HG03039 (cell line): ENCODE results near the gene PYCR2.

Source experiments
- ATAC-seq: cut with Tn5 transposase; IDR thresholded peaks from one replicate; pipeline ENCODE4 v1.9.1; 2021; ENCODE audit warnings: mild to moderate bottlenecking, moderate library complexity; ENCODE audit not compliant: unreplicated experiment

The PYCR2 gene

DNA sequence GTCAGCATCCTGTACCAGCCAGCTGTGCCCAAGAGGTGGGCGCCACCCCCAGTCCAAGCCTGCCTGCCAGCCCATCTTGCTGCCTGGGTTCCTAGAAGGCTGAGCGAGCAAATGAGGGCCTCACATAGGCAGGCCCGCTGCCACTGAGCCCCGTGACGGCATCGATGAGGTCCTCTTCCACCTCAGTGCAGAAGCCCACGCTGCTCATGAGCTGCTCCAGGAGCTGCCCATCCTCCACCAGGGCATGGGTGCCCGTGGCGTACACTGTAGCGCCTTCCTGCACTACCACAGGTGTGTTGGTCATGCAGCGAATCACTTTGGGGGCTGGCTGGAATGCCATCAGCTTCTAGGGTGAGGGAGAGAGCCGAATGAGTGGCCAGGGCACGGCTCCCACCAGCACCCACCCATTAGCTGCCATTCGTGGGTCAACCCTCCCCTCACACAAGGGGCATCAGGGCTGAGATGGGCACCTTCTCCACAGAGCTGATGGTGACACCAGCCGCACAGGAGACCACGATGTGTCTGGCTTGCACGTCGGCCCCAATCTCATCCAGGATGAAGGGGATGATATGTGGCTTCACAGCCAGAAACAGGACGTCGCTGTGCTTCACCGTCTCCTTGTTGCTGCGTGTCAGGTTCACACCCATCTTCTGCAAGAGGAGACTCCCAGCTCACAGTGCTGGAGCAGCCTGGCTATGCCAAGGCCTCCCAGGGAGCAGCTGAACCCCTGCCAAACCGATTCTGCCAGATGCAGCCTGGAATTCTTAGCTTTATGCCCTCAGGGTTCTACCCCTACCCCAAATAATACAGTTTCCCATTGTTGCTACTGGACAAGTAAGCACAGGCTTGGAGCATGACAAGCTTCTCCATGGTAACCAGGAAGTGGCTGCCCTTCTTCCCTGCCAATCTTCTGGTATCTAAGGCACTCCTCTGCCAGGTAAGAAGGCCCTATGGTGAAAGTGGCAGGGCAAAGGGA is 2.0 kb downstream of the PYCR2 start:
- ATAC-seq: no peak

DNA sequence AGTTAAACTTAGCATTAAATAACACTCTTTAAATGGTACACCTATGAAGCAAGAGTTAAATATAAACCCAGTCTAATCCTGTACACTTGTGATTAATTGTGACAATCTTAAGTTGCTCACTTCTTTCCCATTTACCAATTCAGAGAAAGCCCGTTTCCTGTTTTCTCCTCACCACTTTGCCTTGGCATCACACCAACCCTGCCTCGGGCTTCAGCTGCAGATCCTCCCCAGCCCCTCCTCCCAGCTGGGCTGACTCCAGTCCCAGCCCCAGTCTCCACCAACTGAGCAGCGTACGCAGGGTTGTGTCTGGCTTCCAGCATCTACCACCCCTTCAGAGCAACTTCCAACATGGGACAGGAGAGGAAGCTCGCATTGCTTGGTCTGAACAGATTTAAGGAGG is 4.1 kb downstream of the PYCR2 start:
- no peak for ATAC-seq

DNA sequence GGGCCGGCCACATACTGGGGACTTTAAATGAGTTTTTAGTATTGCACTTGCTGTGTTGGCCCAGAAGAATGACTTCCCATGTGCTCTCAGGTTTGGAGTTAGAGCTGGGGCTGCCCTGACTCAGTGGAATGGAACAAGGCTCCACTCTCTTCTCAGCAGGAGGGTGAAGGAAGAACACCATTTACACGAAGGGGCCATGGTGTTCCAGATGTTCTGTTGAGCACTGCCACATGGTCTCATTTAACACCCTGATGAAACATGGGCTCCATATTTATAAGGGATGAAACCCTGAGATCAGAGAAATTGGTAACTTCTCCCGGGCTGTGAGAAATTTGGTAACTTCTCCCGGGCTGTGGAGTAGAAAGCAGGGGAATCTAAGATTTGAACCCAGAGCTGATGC is 5.8 kb downstream of the PYCR2 start:
- ATAC-seq: no peak

DNA sequence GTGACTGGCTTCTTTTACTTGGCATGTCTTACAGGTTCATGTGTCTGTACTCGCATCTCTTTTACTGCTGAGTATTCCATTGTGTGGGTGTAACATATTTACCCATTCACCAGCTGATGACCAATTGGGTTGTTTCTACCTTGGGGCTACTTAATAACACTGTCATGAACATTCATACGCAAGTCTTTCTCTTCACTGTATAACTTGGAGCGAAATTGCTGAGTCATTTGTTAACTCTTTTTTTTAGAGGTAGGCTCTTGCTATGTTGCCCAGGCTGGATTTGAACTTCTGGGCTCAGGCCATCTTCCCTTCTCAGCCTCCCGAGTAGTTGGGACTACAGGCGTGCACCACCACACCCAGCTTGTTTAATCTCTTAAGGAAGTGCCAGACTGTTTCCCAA is 6.5 kb downstream of the PYCR2 start:
- no peak for ATAC-seq

DNA sequence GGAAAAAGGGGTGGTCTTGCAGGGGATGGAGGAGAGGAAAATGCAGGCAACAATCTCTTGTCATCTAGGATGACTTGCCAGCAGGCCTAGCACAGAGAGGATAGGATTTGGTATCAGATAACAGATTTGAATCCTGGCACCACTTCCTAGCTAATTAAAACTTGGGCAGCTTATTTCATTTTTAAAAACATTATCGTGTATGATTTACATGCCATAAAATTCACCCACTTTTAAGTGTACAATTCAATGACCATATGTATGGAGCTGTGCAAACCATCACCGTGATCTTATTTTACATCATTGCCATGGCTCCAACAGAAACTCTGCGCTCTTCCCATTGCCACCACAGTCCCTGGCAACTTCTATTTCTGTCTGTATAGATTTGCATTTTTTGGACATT is 6.9 kb downstream of the PYCR2 start:
- ATAC-seq: no peak

DNA sequence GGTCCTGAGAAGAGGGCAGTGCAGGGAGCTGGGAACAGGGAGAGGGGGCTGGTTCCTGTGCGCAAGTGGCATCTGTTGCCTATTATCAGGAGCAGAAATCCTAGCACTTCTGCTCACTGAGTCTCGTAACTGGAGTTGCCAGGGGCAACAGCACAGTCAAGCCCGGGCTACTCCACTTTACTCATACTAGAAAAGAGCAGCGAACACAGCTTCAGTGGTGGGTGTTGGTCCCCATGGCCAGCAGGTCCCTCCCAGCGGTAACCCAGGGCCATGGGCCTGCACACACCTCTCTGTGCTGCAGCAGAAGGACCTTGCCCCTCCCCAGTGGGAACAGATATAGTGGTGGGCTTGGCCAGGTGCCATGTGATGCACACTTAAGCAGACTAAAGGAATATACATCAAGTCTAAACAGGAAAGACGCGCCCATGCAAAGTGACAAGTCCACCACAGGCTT is 8.5 kb downstream of the PYCR2 start:
- no peak for ATAC-seq

DNA sequence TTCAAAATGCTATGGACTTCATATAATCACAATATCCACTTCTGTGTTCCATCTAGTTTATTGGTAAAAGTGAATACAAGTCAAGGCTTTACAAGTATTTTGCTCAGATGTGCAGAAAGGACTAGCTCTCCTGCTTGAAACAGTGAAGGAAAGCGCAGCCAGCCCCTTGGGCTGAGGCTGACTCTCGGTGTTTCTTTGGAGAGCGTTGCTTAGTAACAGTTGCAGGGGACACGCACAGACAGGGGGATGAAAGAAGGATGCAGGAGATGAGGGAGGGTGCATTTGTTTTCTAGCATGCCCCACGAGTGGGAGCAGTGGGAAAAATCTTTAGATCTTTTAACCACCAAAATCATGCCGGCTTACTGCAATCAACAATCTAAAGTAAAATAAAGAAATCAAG is 9.1 kb downstream of the PYCR2 start:
- no peak for ATAC-seq

DNA sequence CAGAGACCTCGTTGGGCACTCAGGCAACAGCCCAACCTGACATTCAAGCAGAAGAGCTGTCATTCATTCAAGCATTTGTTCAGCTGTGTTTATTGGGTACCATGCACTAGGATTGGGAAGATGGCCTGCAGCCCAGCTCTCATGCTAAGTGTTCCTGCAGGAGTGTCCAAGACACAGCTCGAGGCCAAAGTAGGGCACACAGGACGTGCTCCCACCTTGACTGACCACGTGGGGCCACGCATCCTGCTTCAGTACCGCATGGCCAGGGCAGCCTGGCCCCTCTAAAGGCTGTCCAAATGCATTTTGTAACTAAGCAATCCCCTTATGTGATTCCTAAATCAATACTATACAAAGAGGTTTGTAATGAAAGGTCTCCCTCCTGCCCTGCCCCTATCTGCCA is 9.7 kb downstream of the PYCR2 start:
- no peak for ATAC-seq

DNA sequence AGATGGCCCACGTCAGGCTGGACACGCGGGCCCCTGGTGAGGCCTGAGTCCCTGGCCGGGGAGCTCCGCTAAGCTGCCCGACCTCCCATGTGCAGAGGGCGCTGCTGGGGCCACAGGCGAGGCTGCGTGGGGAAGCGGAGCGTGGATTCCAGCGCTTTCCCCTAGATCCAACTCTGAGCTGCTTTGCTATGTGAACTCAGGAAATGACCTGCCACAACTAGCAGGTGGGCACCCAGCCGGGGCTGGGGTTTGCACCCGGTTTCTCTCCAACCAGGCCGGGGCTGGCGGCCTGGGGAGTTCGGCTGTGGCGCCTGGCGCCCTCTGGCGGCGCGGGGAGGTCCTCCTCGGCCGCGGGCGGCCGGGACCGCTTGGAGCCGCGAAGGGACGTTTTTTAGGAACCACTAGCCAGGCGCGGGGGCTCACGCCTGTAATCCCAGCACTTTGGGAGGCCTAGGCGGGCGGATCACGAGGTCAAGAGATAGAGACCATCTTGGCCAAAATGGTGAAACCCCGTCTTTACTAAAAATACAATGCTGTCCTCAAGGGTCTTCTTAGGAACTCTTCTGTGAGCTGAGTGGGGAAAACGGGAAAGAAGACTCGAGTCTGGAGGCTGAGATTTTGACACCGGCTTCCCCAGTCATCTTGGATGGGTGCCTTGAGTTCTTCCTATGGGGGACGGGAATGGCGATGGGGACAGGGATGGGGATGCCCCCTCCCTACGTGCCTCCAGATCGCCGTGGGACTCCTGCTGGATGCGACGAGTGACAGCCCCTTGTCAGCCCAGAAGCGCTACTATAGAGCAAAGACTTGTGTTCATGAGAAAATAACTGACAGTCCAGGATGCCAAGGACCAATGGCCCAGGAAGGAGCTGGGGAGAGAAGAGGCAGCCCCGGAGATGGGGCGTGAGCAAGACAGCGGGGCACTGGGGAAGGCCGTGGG is 12.6 kb downstream of the PYCR2 start:
- peak; percentile 55 for ATAC-seq

DNA sequence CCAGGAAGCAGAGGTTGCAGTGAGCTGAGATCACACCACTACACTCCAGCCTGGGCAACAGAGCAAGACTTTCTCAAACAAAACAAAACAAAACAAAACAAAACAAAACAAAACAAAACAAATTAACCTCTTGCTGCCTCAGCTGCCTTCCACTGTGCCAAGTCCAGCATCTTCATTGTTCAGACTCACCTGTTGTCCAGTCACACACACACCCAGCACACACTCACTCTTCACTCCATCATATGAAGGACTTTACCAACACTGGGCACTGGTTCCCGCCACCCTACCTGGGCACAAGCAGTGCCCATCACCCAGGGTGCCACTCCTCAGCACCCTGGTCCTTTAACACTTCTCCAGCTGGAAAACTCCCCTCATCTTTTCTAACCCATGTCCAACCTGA is 14.6 kb downstream of the PYCR2 start:
- ATAC-seq: no peak

DNA sequence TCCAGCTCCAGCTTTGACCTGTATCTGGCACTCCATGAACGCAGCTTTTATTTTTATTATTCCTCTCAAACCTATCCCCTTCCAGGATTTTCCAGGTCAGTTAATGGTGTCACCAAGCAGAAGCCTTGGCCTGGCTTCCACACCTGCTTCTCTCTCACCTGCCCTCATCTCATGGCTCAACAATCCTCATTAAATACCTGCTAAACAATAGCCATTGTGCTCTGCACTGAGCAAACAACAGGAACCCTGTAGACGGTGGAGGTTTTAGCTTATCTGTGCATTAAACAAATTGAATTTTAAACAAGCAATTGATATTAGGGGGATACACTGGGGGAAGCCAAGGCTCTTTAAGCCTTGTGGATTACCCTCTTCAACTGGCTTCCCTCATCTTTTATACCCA is 15.3 kb downstream of the PYCR2 start:
- ATAC-seq: no peak

DNA sequence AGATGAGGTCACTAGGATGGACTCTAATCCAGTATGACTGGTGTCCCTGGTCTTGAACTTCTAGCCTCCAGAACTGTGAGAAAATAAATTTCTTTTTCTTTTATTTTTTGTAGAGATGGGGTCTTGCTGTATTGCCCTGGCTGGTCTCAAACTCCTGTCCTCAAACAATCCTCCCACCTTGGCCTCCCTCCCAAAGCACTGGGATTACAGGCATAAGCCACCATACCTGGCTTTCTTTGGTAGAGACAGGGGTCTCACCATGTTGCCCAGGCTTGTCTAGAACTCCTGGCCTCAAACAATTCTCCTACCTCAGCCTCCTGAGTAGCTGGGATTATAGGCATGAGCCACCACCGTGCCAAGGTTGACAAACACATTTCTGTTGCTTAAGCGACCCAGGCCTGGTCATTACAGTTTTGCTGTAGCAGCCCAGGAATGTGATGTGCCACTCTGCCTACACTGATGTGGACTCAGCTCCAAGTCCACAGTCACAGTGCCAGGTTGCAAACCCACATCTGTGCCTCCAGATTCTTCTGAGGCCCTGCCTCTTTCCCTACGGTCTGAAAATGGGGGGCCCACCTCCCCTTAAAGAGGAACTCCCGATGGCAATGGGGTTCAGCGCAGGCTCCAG is 15.9 kb downstream of the PYCR2 start:
- ATAC-seq: no peak

DNA sequence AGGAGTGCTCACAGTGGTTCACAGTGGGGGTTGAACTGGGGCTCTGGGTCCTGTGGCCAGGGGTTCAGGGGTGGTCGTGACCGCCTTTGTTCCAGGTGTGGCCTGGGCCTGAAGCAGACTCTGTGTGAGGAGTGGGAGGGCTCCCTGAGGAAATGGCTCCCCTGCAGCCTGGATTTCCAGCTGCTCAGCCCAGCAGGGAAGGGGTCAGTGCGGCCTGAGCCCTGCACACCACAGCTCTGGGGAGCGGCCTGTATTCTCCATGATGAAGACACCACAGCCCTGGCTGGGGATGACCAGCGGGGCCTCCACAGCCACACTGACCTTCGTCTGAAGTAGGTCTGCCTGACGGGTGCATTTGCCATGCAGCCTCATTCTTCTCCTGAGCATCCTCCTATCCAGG is 16.7 kb downstream of the PYCR2 start:
- ATAC-seq: no peak

DNA sequence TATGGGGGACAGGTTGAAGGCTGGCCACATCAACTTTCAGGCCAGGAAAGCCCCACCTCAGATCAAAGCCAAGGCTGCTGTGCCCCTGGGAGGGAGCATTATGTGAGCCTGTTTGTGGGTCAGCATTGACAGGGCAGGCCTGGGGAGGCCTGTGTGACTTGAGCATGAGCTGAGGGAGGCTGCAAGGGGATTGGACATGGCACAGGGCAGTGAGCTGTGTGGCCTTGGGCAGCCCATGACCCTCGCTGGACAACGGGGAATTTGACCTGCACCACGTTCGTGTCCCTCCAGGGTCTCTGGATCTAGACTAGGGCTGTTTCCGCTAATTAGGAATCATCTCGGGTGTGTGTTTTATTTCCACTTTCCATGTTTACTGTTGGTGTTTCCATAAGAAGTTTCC is 17.6 kb downstream of the PYCR2 start:
- no peak for ATAC-seq

DNA sequence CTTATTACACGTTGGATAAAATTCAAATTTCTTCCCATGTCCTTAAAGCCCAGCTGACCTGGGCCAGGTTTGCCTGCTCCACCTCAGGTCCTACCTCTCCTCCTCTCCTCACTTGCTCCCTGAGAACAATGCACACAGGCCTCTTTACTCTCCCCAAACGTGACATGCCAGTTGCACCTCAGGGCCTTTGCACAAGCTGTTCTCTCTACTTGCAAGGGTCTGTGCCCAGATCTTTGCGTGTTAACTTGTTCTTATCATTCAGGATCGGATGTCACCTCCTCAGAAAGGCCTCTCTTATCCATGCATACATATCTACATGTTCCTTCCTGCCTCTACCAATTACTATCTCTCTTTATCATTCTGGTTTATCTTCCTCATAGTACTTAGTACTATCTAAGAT is 20.4 kb downstream of the PYCR2 start:
- no peak for ATAC-seq

DNA sequence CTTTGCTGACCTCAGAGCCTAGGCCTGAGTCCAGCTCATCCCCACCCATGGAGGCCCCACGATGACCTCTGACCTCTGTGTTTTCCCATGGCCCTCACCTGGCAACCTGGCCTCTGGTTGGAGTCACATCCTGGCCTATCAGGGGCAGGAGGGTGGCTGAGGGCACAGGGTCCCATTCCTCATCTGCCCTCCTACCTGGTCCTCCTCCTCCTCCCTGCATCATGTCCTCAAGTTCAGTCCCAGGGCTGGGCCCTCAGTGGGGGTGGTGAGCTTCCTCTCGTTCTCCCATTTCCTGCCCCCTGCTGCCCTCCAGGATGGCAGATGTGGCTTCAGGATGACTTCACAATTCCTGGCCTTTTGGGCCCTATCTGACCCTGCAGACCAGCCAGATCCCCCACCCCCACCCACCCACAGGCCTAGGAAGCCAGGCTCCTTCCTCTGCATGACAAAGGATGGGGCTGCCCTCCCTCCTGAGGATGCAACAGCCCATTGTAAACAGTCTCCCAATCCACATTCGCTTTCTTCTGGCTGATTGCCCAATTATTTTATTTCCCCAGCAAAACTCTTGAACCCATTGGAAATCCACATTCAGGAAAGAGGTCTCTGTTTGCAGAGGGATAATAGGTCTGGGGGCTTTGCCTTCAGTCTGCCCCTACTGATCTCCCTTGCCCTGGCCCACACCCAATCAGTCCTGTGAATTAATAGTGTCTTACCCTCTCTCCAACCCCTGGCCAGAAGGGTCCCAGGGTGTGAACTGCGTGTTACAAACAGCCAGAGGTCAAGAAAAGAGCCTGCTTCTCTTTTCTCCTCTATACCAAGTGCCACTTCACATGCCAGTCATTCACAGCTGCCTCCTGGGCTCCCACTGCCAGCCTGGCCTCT is 24.8 kb downstream of the PYCR2 start:
- no peak for ATAC-seq

DNA sequence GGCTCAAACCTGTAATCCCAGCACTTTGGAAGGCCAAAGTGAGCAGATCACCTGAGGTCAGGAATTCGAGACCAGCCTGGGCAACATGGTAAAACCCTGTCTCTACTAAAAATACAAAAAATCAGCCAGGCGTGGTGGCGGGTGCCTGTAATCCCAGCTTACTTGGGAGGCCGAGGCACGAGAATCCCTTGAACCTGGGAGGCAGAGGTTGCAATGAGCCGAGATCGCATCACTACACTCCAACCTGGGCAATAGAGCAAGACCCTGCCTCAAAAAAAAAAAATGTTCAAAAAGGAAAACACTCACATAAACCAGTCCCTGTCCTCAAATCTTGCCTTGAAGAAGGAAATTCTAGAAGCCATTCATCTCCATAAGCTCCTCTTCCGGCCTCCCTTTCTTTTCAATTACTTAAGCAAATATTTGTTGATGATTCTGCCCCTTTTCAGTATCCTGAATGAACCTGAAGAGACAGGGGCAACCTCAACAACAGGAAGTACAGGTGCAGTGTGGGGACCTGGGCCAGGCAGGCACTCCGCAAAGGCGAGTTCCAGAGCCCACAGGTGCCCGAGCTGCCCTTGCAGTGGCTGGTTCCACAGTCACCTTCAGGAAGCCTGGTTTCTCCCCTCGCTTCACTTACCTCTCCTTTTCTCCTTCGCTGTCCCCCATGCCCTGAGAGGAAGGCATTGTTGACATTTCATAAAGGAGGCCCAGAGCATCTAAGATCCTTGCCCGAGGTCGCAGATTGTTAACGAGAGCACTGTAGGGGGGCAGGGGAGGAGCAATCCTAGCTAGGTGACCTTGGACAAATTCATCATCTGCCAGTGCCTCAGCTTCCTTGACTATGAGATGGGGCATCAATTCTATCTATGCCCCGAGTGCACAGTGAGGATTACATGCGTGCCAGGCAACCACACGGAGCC is 26.2 kb downstream of the PYCR2 start:
- ATAC-seq: no peak

DNA sequence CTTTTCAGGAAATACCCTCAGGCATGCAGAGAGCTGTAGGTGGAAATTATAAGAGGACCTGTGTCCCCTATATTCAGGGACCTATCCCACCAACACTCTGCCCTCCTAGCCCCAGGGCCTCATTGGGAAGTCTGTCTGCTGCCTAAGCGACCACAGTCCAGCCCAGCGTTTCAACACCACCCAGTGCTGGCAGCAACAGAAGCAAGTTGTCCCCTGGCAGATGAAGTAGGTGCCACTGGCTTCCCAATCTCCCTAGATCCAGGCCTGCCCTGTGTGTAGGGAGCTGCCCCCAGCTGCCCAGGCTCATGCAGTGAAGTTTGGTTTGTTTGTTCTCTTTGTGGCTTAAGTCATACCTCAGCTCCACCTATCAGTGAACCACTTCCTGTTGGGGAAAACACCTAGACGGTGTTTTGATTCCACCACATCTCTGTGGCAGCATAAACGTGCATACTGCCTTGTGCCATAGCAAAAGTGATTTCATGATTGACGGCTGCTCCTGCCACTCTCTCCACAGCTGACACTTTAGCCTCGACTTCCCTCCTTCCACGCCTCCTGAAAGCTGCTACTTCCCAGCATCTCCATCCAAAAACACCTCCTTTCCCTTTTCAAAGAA is 27.0 kb downstream of the PYCR2 start:
- peak; percentile 100 for ATAC-seq

DNA sequence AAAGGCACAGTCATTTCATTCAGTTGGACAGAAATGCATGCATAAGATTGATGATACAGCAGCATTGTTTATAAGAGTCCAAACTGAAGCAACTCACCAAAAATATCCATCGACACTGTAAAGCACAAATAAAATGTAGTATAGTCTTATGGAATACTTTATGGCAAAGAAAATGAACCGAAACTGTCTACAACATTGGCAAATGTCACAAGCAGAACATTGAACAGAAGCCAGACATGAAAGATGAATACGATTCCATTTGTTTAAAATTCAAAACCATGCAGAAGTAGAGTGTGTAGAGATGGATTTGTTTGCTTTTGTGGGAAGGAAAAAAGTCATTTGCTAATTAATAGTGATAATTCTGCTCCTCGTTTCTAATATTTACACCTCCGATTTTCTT is 27.6 kb downstream of the PYCR2 start:
- ATAC-seq: no peak
